B cell (primary cell): ENCODE results near the gene TRMU.

Experiments used
- CTCF ChIP-seq: fragments of 200-600 bp; IDR thresholded peaks from one replicate; pipeline ENCODE4 v1.8.0; 2022; ENCODE audit warnings: antibody characterized with exemption, mild to moderate bottlenecking
- EZH2 ChIP-seq: IDR thresholded peaks from 2 replicates; pipeline ENCODE4 v1.6.1; 2012; ENCODE audit warnings: borderline replicate concordance, low read depth, mild to moderate bottlenecking, moderate library complexity, low read length; ENCODE audit not compliant: insufficient read depth, poor library complexity, severe bottlenecking

GRCh38 chr22:46374663-46375474 is 39.4 kb downstream of the TRMU start:
- TF ChIP-seq EZH2: no peak
- TF ChIP-seq CTCF: no peak
